Prostate gland (tissue), 2 donors: ENCODE measurements around the gene TAF12. TPM values are rescaled to one million over a fixed set of nuclear protein-coding genes. Genes with fewer than 3 reads are reported as not detected.
"Not testable (repeated sequence)": the region's sequence is repeated elsewhere in the genome, so short reads cannot be mapped to it uniquely, and the experiment has no call there.

Source experiments
- DNase-seq: peaks from one replicate; pipeline ENCODE4 v3.0.0-alpha.2; 2019; ENCODE audit warnings: low spot score
- H3K27ac ChIP-seq, 2 donors: fragments of 200-600 bp; sonication (generic); 2 replicates each; pipeline ENCODE4 v1.5.1; 2017 to 2019
- H3K27me3 ChIP-seq: fragments of 200-600 bp; sonication (generic); replicated peaks from 2 replicates; pipeline ENCODE4 v1.5.1; 2019; ENCODE audit not compliant: insufficient read depth
- H3K36me3 ChIP-seq, 2 donors: fragments of 200-600 bp; sonication (generic); 1 replicate in 1 of 2; 2 replicates in 1 of 2; pipeline versions ENCODE4 v1.5.1 to v1.8.1; 2017 to 2019
- H3K4me1 ChIP-seq: fragments of 200-600 bp; sonication (generic); replicated peaks from 2 replicates; pipeline ENCODE4 v1.5.1; 2019
- H3K4me3 ChIP-seq, 2 donors: fragments of 200-600 bp; sonication (generic); 2 replicates each; pipeline ENCODE4 v1.5.1; 2017 to 2019
- H3K9me3 ChIP-seq: fragments of 200-600 bp; sonication (generic); 2 replicates; pipeline ENCODE4 v1.5.1; 2017
- CTCF ChIP-seq, 4 experiments: fragments of 200-600 bp in 2 of 4; fragments of 450-650 bp in 2 of 4; sonication (generic) in 2 of 4; IDR thresholded peaks; 1 replicate in 3 of 4; 2 replicates in 1 of 4; pipeline ENCODE4 v1.5.1; 2016 to 2019; ENCODE audit warnings: antibody characterized with exemption in 4 of 4, mild to moderate bottlenecking in 2 of 4, moderate library complexity in 2 of 4
- POLR2A ChIP-seq: fragments of 450-650 bp; IDR thresholded peaks from one replicate; pipeline ENCODE4 v1.6.1; 2016; ENCODE audit warnings: antibody characterized with exemption, mild to moderate bottlenecking
- POLR2AphosphoS5 ChIP-seq: sonication (generic); formaldehyde crosslinking; IDR thresholded peaks from one replicate; pipeline ENCODE4 v1.6.1; 2017; ENCODE audit warnings: antibody characterized with exemption
- WGBS: methylation state at CpG from one replicate; pipeline ENCODE4 v1.1.5; 2018; 5-methylcytosine and 5-hydroxymethylcytosine counted together
- intact Hi-C: fragments of 100-400 bp; cut with DNase I; formaldehyde crosslinking; loops from one replicate; pipeline ENCODE4 v1.14.2; 2022
- total RNA-seq, 2 donors: library from RNA; depleted of rRNA; stranded (reverse); fragments of >200 nt; gene quantifications; one replicate each; pipeline ENCODE4 v1.1.0, GENCODE V29; 2016

The TAF12 gene
- total RNA-seq, 2 donors from 2014 or later, result 11.7 to 16.1 TPM

GRCh38 chr1:28601696-28602095 lies 41.2 kb downstream of the TAF12 start:
- DNase-seq, result no peak
- Histone ChIP-seq H3K4me3 (no peak overlapping the region), H3K9me3 (no peaks in the 10 kb centered on the region), H3K4me1 (no peaks in the 10 kb centered on the region), H3K36me3 (peaks cover 0 to 4% of the 10 kb centered on the region in 2 donors), H3K27ac (no peak overlapping the region), H3K27me3 (no peaks in the 10 kb centered on the region)
- intact Hi-C loops, result loop anchor here (2.0 to 10.0 kb wide), 4 partner anchors 83 to 347 kb away; partner anchors contain the start of gene SESN2
- WGBS, result 67% methylated on average over 3 of the region's 3 CpGs
- no peak for TF ChIP-seq CTCF (IDR thresholded peaks at IDR 0.05)
- TF ChIP-seq POLR2A, result no peak
- no peak for TF ChIP-seq POLR2AphosphoS5

GRCh38 chr1:28596276-28596675 lies 46.6 kb downstream of the TAF12 start:
- 88% methylated on average over 11 of the region's 11 CpGs for WGBS
- H3K36me3 ChIP-seq, DNase-seq, H3K27me3 ChIP-seq, H3K4me1 ChIP-seq, H3K27ac ChIP-seq, intact Hi-C loops, H3K9me3 ChIP-seq, H3K4me3 ChIP-seq: not testable (repeated sequence)

GRCh38 chr1:28595412-28596191 lies 47.3 kb downstream of the TAF12 start:
- H3K4me3 ChIP-seq, result no peak overlapping the region
- no peaks in the 10 kb centered on the region for H3K4me1 ChIP-seq
- no peak overlapping the region for H3K27ac ChIP-seq
- no peaks in the 10 kb centered on the region for H3K27me3 ChIP-seq
- TF ChIP-seq POLR2A (no peak), POLR2AphosphoS5 (no peak), CTCF (IDR thresholded peaks at IDR 0.05) (no peak)
- intact Hi-C loops, result no loop called here
- no peaks in the 10 kb centered on the region for H3K9me3 ChIP-seq
- WGBS, result 92% methylated on average over 10 of the region's 10 CpGs
- DNase-seq, result no peak
- no peaks in the 10 kb centered on the region for H3K36me3 ChIP-seq

- H3K36me3 ChIP-seq, intact Hi-C loops: not testable (repeated sequence)
- 34% methylated on average over 7 of the region's 7 CpGs for WGBS
Measured at GRCh38 chr1:28594686-28595411, 48.0 kb downstream of the TAF12 start.

GRCh38 chr1:28593988-28594356 lies 48.9 kb downstream of the TAF12 start:
- DNase-seq, H3K4me1 ChIP-seq, H3K36me3 ChIP-seq, H3K27me3 ChIP-seq, H3K27ac ChIP-seq, H3K4me3 ChIP-seq, H3K9me3 ChIP-seq, intact Hi-C loops: not testable (repeated sequence)
- 75% methylated on average over 3 of the region's 3 CpGs for WGBS

More at GRCh38 chr1:28594686-28595411, 48.0 kb downstream of the TAF12 start:
- H3K9me3 ChIP-seq, DNase-seq, H3K4me1 ChIP-seq, H3K27ac ChIP-seq, H3K4me3 ChIP-seq, H3K27me3 ChIP-seq: not testable (repeated sequence)

GRCh38 chr1:28592321-28593071 lies 50.4 kb downstream of the TAF12 start:
- WGBS, result 13% methylated on average over 26 of the region's 81 CpGs
- TF ChIP-seq POLR2A, result no peak
- TF ChIP-seq CTCF (IDR thresholded peaks at IDR 0.05), result no peak
- TF ChIP-seq POLR2AphosphoS5, result no peak
- Histone ChIP-seq H3K4me3 (peak overlapping the region; percentile 37 to 47), H3K36me3 (no peaks in the 10 kb centered on the region), H3K9me3 (no peaks in the 10 kb centered on the region), H3K4me1 (no peaks in the 10 kb centered on the region), H3K27ac (no peak overlapping the region), H3K27me3 (no peaks in the 10 kb centered on the region)
- intact Hi-C loops, result no loop called here
- no peak for DNase-seq
